ENCODE results near the gene GRID2. TPM values are rescaled to one million over a fixed set of nuclear protein-coding genes. Genes with fewer than 3 reads are reported as not detected.

The GRID2 gene
- total and polyA plus RNA-seq, 4 donors = under 0.01 to 0.02 TPM; not detected in 2

- 69% methylated on average over 2 of the region's 2 CpGs for WGBS
- H3K27ac ChIP-seq (ENCODE audit: low read depth in 1 of 2, low read length in 2 of 2) = no peak overlapping the region
- no peak for TF ChIP-seq GABPA (IDR thresholded peaks at IDR 0.05 in 1 of 2, conservative IDR thresholded peaks at IDR 0.05 in 1 of 2)
- no peak for TF ChIP-seq RAD21 (IDR thresholded peaks at IDR 0.05)
- no peak for TF ChIP-seq YY1 (IDR thresholded peaks at IDR 0.05)
- no peak for TF ChIP-seq EGR1 (IDR thresholded peaks at IDR 0.05; ENCODE audit: low read depth in 2 of 2)
- TF ChIP-seq REST (IDR thresholded peaks at IDR 0.05) = no peak
- no peak for TF ChIP-seq FOXA2 (IDR thresholded peaks at IDR 0.05)
- TF ChIP-seq MAX (IDR thresholded peaks at IDR 0.05) = no peak
- TF ChIP-seq HNF4A (conservative IDR thresholded peaks at IDR 0.05) = no peak
- no peak for TF ChIP-seq FOXA1 (IDR thresholded peaks at IDR 0.05)
- no peak for TF ChIP-seq HNF4G (IDR thresholded peaks at IDR 0.05)
- TF ChIP-seq SP1 (IDR thresholded peaks at IDR 0.05) = no peak
- TF ChIP-seq ATF3 (IDR thresholded peaks at IDR 0.05) = no peak
- no peak for TF ChIP-seq NR2F2 (IDR thresholded peaks at IDR 0.05)
- TF ChIP-seq TAF1 (conservative IDR thresholded peaks at IDR 0.05) = no peak
- TF ChIP-seq RXRA (IDR thresholded peaks at IDR 0.05) = no peak
Observed at GRCh38 chr4:93289831-93290230, 986.1 kb downstream of the GRID2 start.

DNA sequence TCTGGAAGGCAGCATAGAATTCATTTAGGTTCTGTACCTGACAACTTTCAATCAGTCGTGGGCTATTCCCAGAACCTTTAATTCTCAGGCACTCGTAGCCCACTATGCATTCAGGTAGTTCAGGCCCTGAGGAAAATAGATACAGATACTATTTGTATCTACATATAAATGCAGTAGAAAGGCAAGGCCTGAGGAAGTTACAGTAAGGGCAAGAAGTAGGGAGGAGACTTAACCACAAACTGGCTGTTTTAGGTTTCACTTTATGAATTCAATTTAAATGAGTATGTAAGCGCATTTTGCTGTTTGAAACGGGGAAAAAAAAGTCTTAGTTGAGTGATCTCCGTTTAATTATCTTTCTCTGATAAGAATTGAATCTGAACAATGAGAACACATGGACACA, 995.4 kb downstream of the GRID2 start:
- Histone ChIP-seq H3K4me3 (ENCODE audit: low read depth in 1 of 3, low read length in 3 of 3) (no peak overlapping the region), H3K27ac (ENCODE audit: low read depth in 1 of 2, low read length in 2 of 2) (no peak overlapping the region), H3K27me3 (ENCODE audit: control insufficient read depth in 4 of 4, insufficient read depth in 4 of 4, low read length in 3 of 4) (no peaks in the 10 kb centered on the region), H3K9me3 (ENCODE audit: control insufficient read depth in 4 of 4, low read length in 3 of 4) (no peaks in the 10 kb centered on the region), H3K4me1 (ENCODE audit: control insufficient read depth in 4 of 4, insufficient read depth in 4 of 4, low read length in 3 of 4) (no peaks in the 10 kb centered on the region), H3K9ac (ENCODE audit: low read depth in 1 of 2, low read length in 2 of 2) (no peak overlapping the region), H3K36me3 (ENCODE audit: control insufficient read depth in 4 of 4, insufficient read depth in 3 of 4, low read depth in 1 of 4, low read length in 3 of 4) (no peaks in the 10 kb centered on the region)
- no peak for DNase-seq (ENCODE audit: low spot score)
- WGBS = 61% methylated on average over 5 of the region's 5 CpGs
- TF ChIP-seq GABPA (IDR thresholded peaks at IDR 0.05 in 1 of 2, conservative IDR thresholded peaks at IDR 0.05 in 1 of 2) (no peak), RXRA (IDR thresholded peaks at IDR 0.05) (no peak), HNF4A (conservative IDR thresholded peaks at IDR 0.05) (no peak), REST (IDR thresholded peaks at IDR 0.05) (no peak), ATF3 (IDR thresholded peaks at IDR 0.05) (no peak), RAD21 (IDR thresholded peaks at IDR 0.05) (no peak), MAX (IDR thresholded peaks at IDR 0.05) (no peak), HNF4G (IDR thresholded peaks at IDR 0.05) (no peak), FOXA1 (IDR thresholded peaks at IDR 0.05) (no peak), CTCF (IDR thresholded peaks at IDR 0.05; ENCODE audit: low read depth, low read length, missing input control) (no peak), TAF1 (conservative IDR thresholded peaks at IDR 0.05) (no peak), NR2F2 (IDR thresholded peaks at IDR 0.05) (no peak), ZBTB33 (IDR thresholded peaks at IDR 0.05) (no peak), FOXA2 (IDR thresholded peaks at IDR 0.05) (no peak), EGR1 (IDR thresholded peaks at IDR 0.05; ENCODE audit: low read depth in 2 of 2) (no peak)

More at GRCh38 chr4:93289831-93290230, 986.1 kb downstream of the GRID2 start:
- no peak for DNase-seq (ENCODE audit: low spot score)
- Histone ChIP-seq H3K9ac (ENCODE audit: low read depth in 1 of 2, low read length in 2 of 2) (no peak overlapping the region), H3K36me3 (ENCODE audit: control insufficient read depth in 4 of 4, insufficient read depth in 3 of 4, low read depth in 1 of 4, low read length in 3 of 4) (no peaks in the 10 kb centered on the region), H3K9me3 (ENCODE audit: control insufficient read depth in 4 of 4, low read length in 3 of 4) (no peaks in the 10 kb centered on the region), H3K27me3 (ENCODE audit: control insufficient read depth in 4 of 4, insufficient read depth in 4 of 4, low read length in 3 of 4) (peaks cover 0 to 3% (median 0%) of the 10 kb centered on the region in 4 donors), H3K4me3 (ENCODE audit: low read depth in 1 of 3, low read length in 3 of 3) (no peak overlapping the region), H3K4me1 (ENCODE audit: control insufficient read depth in 4 of 4, insufficient read depth in 4 of 4, low read length in 3 of 4) (no peaks in the 10 kb centered on the region)

All from liver (tissue), 9 donors.